Activated CD8-positive, alpha-beta memory T cell treated with anti-CD3 and anti-CD28 coated beads for 4 hours (primary cell): ENCODE data around the gene SLC22A4.

ENCODE experiments used
- DNase-seq, 2 donors: peaks; one replicate each; pipeline ENCODE4 v3.0.0-alpha.2; 2020; ENCODE audit warnings: low read depth in 2 of 2

The SLC22A4 gene

GRCh38 chr5:132342291-132343180 is 48.3 kb downstream of the SLC22A4 start:
- DNase-seq: no peak

- DNase-seq: no peak
These were observed 50.8 kb downstream of the SLC22A4 start for GRCh38 chr5:132344775-132345514.

- DNase-seq: no peak
These were observed 59.3 kb downstream of the SLC22A4 start for GRCh38 chr5:132353486-132353995.

- DNase-seq: no peak
These were observed 60.4 kb downstream of the SLC22A4 start for GRCh38 chr5:132354381-132355139.

GRCh38 chr5:132355140-132355765 is 61.1 kb downstream of the SLC22A4 start:
- no peak for DNase-seq

GRCh38 chr5:132358775-132359174 is 64.6 kb downstream of the SLC22A4 start:
- no peak for DNase-seq

GRCh38 chr5:132362086-132362485 is 67.9 kb downstream of the SLC22A4 start:
- DNase-seq: no peak

- no peak for DNase-seq
These were observed 69.4 kb downstream of the SLC22A4 start for GRCh38 chr5:132363431-132364112.

- no peak for DNase-seq
These were observed 70.1 kb downstream of the SLC22A4 start for GRCh38 chr5:132364319-132364718.

- DNase-seq: no peak
These were observed 71.0 kb downstream of the SLC22A4 start for GRCh38 chr5:132365213-132365612.

- no peak for DNase-seq
These were observed 74.0 kb downstream of the SLC22A4 start for GRCh38 chr5:132368186-132368585.

GRCh38 chr5:132369007-132369473 is 74.8 kb downstream of the SLC22A4 start:
- no peak for DNase-seq

GRCh38 chr5:132369474-132370180 is 75.4 kb downstream of the SLC22A4 start, which contains the start of gene SLC22A5:
TSS of gene SLC22A5 (plus strand) at chr5:132369710. CDS start at chr5:132369973, 263 bp downstream.
- DNase-seq: peak; percentile 23 to 33

- no peak for DNase-seq
These were observed 76.2 kb downstream of the SLC22A4 start for GRCh38 chr5:132370181-132370970.

GRCh38 chr5:132370971-132371602 is 76.9 kb downstream of the SLC22A4 start:
- DNase-seq: no peak

- no peak for DNase-seq
These were observed 77.4 kb downstream of the SLC22A4 start for GRCh38 chr5:132371603-132371994.

- DNase-seq: no peak
These were observed 77.9 kb downstream of the SLC22A4 start for GRCh38 chr5:132372127-132372526.

GRCh38 chr5:132372542-132372941 is 78.3 kb downstream of the SLC22A4 start:
- no peak for DNase-seq

- no peak for DNase-seq
These were observed 81.8 kb downstream of the SLC22A4 start for GRCh38 chr5:132375957-132376356.
